HG03175 (cell line): ENCODE data around the gene TCEANC2.
"Not testable (repeated sequence)": the region's sequence is repeated elsewhere in the genome, so short reads cannot be mapped to it uniquely, and the experiment has no call there.

Experiments
- ATAC-seq: cut with Tn5 transposase; IDR thresholded peaks from one replicate; pipeline ENCODE4 v1.9.1; 2021; ENCODE audit warnings: mild to moderate bottlenecking, moderate library complexity; ENCODE audit not compliant: unreplicated experiment

TCEANC2 gene

DNA sequence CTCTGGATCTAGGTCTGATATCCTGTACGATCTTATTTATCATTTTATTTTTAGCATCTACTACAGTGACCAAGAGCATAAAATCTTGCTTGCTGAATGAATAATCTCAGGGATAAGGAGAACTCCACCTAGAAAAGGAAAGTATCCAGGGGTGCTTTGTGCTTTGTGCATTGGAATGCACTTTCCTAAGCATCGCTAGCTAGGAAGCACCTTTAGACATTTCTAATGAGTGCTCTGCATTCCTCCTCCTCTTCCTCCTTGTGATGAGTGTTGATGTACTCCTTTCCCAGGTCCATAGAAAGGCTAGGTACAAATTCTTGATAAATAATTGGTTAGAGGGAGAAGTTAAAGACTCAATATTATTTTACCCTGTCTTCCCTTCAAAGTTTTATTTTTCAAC, 31.4 kb downstream of the TCEANC2 start:
- no peak for ATAC-seq

DNA sequence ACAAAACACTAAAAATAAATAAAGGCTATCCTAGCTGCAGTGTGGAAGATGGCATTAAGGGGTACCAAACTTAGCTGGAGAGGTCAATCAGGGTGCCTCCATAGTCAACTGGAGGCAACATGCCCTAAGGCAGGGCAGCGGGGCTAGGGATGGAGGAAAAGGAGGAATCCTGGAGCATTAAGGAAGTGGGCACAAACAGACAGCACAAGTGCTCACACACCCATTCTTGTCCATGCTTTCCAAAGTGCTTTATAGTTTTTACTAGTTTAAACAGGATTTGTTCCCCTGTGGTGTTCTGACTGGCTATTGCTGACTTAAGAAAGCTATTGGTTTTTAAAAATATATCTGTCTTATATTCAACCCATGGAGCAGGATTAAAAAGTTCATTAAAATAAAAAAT, 33.3 kb downstream of the TCEANC2 start:
- ATAC-seq: no peak

DNA sequence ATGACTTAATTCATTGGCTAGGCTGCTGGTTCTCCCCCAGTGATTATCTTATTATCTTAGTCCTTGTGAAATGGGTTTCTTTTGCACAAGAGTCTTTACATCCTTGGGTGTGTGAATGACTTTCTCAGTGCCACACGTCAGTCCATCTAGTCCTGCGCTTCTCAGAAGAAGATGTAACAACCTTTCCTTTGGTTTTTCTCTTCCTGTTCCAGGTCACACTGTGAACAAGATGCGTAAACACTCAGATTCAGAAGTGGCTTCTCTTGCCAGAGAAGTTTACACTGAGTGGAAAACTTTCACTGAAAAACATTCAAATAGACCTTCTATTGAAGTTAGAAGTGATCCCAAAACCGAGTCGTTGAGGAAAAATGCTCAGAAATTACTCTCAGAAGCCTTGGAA, 35.0 kb downstream of the TCEANC2 start:
- no peak for ATAC-seq

DNA sequence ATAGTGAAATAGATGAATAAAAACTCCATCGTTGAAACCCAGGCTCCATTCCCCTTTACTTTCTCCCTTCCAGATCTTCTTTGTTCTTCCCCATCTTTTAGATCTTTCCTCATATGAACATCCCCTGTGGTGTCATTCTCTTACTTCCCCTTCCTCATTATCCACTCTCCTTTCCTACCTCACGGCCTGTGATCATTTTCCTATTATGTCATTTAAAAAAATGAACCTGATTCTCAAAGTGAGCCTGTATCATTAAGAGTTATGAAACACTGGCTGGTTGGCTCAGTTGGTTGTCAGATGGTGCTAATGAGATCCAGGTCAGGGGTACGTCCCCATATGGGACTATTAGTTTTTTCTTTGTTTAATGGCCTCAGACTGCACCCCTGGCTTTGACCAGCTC, 38.3 kb downstream of the TCEANC2 start:
- ATAC-seq: no peak

DNA sequence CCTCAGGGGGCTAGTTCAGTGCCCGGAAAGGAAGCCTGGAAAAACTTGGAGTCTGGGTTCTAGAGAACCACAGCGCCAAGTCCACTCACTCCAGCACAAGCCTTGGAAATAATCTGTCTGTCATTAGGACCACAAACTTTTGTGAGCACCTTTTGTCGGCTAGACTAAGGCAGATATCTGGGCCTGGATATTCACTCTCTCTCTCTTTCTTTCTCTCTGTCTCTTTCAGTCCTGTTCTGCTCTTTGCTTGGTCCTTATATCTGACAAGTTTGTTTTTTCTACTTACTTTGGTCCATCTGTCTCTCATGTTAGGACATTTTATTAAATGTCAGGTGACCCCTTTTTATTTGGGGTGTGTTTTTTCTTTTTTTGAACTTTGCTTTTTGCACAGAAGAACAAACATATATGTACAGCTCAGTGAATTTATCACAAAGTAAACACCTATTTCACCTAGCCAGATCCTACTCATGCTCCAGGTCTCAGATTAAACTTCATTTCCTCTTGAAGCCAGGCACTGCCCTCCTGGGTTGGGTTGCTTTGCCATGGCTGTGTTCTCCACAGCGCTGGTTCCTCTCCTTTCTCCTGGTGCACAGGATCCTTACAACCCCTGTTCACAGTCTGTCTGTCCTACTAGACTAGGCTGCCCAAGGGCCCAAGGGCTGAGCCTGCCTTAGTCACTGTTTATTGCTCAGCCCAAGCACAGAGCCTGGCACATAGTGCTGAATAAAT, 40.8 kb downstream of the TCEANC2 start:
- ATAC-seq: no peak

GRCh38 chr1:54094730-54095105, 41.3 kb downstream of the TCEANC2 start:
- not testable (repeated sequence) for ATAC-seq

DNA sequence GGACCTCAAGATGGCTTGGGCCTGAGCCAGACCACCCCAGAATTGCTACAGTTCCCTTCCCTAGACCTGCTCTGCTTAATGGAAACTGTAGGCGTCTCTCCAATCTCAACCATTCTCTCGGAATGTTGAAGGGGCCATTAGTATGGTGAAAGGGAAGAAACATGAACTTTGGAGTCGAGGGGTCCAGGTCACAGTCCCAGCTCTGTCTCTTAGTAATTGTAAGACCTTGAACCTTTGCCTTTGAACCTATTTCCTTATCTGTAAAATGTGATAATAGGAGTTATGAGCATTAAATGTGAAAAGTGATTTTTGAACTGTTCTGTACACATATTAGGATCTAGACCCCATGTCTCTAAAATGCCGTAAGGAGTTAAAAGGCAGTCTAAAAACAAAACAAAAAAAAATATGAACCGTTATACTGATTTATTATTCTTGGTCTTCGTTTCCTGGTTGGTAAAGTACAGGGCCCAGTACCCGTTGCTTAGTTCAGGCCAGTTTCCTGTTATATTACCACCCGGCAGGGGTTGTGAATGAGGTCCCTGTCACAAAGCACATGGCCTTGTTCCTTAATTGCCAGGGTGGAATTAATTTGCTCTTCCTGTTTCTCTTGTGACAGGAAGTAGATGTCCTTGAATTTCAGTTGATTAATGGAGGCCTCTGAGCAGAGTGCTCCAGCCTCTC, 42.3 kb downstream of the TCEANC2 start:
- no peak for ATAC-seq

GRCh38 chr1:54096227-54096876, 42.9 kb downstream of the TCEANC2 start:
- no peak for ATAC-seq

DNA sequence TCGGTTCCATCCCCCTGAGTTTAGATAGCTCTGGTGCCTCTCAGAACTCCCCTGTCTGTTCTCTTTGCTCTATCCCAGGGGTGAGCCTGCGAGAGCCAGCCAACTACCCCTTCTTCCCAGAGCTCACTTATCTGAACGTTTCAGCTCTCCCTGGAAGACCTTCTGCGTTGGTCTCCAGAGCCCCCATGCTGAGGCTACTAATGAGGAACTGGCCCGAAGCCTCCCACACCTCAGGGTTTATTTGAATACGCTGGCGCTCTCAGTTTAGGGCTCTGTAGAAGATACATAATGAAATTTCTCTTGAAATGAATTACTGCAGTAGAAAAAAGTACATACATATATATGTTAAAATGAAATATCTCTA, 43.5 kb downstream of the TCEANC2 start:
- ATAC-seq: no peak

DNA sequence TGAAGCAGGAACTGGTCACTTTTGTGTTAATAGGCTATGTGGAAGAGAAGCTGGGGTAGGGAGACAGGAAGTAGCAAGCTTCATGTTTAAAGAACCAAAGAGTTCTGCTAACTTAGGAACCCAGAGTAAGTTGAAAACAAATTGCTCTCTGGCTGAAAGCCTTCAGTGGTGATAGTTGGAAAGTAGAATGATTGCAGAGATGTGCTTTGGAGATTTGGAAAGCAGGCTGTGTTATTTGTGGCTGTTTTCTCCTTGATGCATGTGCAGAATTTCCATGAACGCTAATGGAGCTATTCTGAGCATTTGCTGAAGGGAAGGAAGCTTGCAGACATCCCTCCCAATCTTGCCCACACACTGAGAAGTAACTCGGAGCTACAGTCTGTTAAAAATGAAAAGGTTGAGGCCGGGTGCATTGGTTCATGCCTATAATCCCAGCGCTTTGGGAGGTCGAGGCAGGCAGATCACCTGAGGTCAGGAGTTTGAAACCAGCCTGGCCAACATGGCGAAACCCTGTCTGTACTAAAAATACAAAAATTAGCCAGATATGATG, 45.7 kb downstream of the TCEANC2 start:
- ATAC-seq: no peak

DNA sequence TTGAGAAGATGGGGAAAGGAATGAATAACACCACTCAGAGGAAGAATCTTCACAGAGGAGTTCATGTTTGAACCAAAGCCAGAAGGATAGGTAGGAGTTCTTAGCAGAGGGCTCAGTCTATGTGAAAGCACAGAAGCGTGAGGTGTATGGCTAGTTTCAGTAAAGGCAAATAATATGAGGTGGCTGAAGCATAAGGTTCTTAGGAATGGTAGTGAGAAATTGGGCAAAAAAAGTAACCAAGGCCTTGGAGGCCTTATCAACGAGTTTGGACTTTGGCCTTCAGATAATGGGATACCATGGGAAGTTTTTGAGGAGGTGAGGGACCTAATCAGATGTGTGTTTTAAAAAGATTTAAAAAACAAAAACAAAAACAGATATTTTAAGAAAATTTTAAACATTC, 47.1 kb downstream of the TCEANC2 start:
- ATAC-seq: no peak

GRCh38 chr1:54103414-54103813, 50.0 kb downstream of the TCEANC2 start:
- ATAC-seq: no peak

DNA sequence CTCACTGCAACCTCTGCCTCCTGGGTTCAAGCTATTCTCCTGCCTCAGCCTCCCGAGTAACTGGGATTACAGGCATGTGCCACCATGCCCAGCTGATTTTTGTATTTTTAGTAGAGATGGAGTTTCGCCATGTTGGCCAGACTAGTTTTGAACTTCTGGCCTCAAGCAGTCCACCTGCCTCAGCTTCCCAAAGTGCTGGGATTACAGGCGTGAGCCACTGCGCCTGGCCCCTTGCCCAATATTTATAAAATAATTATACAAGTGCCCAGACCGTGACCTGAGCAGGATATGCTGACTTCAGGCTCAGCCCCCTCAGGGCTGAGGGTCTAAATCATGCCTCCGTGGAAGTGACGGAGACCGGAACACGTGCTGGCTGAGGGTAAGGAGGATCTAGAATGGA, 51.2 kb downstream of the TCEANC2 start:
- ATAC-seq: not testable (repeated sequence)

- ATAC-seq: no peak
These were observed 51.7 kb downstream of the TCEANC2 start for GRCh38 chr1:54105080-54105479.

GRCh38 chr1:54105736-54106269, 52.4 kb downstream of the TCEANC2 start:
- ATAC-seq: no peak

- no peak for ATAC-seq
These were observed 53.7 kb downstream of the TCEANC2 start for GRCh38 chr1:54107131-54107530.

DNA sequence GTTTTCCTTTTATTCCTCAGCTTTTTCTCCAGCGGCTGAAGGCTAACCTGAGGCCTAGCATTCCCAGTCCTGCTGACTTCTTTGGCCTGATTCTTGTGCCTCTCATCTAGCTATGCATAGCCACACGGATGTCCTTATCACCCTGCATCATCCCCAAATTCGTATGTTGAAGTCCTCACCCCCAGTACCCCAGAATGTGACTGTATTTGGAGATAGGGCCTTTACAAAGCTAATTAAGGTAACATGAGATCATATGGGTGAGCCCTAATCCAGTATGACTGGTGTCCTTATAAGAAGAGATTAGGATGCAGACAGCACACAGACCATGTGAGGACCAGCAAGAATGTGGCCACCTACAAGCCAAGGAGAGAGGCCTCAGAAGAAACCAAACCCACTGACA, 54.7 kb downstream of the TCEANC2 start:
- ATAC-seq: no peak

GRCh38 chr1:54109129-54110090, 56.0 kb downstream of the TCEANC2 start:
- no peak for ATAC-seq

- ATAC-seq: no peak
These were observed 57.6 kb downstream of the TCEANC2 start for GRCh38 chr1:54110996-54111395.

DNA sequence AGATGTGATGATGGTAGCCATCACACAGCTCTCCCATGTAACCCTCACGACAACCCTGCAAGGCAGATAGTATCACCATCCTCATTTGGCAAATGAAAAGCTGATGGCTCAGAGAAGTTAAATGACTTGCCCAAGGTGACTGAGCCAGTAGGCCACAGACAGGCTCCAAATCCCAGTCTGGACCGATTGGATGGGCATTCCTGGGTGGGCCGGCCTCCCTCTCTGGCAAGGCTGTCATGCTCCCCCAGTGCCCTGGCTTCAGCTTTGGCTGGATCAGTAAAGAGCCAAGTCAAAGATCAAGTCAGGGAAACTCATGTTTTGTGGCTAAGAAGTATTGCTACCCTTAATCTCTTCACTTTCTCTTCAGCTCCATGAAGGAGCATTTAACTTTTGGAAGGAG, 58.2 kb downstream of the TCEANC2 start:
- no peak for ATAC-seq

- ATAC-seq: no peak
These were observed 58.6 kb downstream of the TCEANC2 start for GRCh38 chr1:54112027-54112426.
